Stimulated activated CD8-positive, alpha-beta memory T cell treated with anti-CD3 and anti-CD28 coated beads, Interleukin-15, amount 100 ng/mL, for 4 hours (primary cell): ENCODE results near the gene GYPC.
"Not testable (repeated sequence)": the region's sequence is repeated elsewhere in the genome, so short reads cannot be mapped to it uniquely, and the experiment has no call there.

Experiments used
- DNase-seq, 2 donors: peaks; one replicate each; pipeline ENCODE4 v3.0.0-alpha.2; 2020; ENCODE audit warnings: low read depth in 2 of 2

GYPC gene

DNA sequence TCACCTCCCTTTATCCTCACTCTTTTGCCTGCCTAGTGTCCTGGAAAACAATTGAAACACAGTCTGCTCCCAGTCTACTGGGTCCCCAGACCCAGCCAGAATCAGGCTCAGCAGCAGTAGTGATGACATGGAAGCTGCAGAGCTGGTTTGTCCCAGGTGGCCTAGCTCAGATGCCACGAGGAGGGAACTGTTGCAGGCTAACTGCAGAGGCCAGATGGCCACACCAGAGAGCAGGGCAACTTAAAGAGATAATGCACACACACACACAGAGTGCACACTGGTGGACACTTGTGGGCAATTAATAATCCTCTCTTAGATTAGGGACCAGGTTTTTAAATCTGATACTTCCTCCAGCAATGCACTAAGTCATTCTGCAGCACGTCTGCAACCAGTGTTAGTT is 42.4 kb downstream of the GYPC start:
- DNase-seq, result no peak

GRCh38 chr2:126699018-126699417 is 43.1 kb downstream of the GYPC start:
- no peak for DNase-seq

DNA sequence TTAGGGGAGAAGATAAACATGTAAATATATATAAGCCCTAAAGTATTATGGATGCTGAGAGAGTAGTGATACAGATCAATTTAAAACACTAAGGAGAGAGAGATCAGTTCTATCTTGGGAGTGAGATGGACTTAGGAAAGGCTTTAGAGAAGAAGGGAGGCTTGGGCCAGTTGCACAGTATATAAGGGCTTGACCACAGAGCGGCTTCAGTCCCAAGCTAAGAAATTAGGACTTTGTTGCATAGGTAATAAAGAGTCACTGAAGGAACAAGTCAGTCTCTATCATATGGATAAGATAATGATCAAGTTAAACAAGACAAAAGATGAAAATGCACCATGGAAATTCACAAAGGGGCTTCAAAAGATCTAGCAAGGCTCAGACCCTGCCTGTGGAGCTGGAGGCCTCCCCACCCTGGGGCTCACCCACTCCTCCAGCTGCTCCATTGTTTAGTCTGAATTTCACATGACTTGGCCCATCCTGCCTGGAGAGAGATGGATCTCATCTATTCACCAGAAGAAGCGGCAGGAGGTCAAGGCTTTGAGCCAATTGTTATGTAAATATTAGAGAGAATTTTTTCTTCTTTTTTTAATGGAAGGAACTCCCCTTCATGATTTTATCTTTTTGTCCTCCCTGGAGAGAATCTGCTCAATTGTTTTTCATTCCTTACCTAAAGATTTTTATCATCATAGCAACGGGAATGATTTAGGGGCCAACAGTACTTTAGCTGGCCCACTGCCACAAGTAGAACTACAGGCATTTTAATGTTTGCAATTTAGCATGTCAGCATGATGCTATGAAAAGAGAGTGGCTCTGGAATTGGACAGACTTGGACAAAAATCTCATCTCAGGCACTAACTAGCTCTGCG is 44.0 kb downstream of the GYPC start:
- DNase-seq, result no peak

GRCh38 chr2:126700677-126701076 is 44.7 kb downstream of the GYPC start:
- DNase-seq, result no peak

DNA sequence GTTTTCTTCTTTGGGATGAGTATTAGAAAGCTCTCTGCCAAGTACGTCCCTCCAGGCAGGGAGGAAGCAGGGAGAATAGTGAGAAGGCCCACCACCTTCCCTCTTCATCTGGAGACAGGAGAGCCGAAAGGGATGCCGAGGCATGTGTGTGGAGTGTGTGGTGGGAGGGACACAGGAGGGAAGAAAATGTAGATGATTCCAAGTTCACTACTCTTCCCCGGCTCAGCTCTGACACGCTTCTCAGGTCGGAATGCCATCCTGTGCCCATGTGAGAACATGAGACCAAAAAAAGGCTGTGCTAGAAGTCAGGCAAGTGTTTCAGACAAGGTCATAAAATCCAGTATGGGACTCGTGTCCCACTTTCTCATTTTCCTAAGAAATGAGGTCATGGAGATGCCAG is 47.4 kb downstream of the GYPC start:
- no peak for DNase-seq

- no peak for DNase-seq
These were observed 48.6 kb downstream of the GYPC start for GRCh38 chr2:126704434-126705160.

- DNase-seq, result no peak
These were observed 51.2 kb downstream of the GYPC start for GRCh38 chr2:126707191-126707590.

DNA sequence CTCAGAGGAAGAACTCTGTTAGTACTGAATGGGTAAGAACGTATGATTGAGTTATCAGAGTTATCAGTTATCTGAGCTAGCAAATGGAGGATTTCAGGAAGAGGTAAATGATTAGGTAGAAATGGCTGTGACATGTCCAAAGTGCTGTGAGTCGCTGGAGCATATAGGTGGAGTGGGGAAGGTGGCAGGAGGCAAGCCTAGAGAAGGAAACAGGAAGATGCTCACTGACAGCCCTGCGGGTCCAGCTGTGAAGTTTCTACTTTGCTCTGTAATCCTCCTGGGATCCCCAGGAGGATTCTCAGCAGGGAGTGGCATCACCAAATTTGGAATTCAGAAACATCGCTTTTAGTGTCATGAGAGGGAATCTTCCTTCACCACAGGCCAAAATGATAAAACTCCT is 52.0 kb downstream of the GYPC start:
- DNase-seq, result no peak

DNA sequence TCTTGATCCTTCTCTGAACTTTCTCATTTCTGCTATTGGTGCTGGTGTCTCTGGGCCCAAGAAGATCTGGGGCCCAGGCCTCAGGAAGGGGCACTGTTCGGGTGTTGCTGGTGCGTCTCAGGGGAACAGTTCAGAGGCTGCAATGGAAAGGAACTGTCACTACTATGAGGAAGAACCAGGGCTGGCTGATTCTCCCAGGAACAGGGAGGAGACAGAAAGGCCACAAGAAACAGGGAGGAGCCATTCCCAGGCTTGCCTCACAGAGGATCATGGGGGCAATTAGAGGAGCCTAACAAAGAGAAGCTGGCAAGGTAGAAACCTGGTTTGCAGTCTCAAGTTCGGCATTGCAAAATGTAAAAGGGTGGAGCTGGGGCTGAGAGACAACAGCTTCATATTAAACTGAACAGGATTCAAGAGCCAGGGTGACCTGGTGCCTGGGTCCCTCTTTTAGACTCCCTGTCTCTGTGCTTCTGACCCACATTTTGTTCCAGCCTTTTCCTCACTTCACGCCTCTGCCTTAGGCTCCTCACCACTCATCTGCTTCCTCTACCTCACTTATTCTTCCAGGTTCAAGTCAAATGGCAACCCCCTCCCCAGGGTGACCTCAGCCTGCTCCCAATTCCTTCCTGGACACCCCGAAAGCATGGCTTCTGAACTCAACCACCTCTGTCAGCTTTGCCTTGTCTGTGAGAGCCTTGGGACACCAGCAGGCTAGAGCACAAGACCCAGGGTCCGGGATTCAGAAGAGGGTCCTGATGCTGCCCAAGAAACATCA is 58.4 kb downstream of the GYPC start:
- no peak for DNase-seq

GRCh38 chr2:126715111-126715510 is 59.2 kb downstream of the GYPC start:
- no peak for DNase-seq

- DNase-seq, result no peak
These were observed 59.8 kb downstream of the GYPC start for GRCh38 chr2:126715576-126716406.

DNA sequence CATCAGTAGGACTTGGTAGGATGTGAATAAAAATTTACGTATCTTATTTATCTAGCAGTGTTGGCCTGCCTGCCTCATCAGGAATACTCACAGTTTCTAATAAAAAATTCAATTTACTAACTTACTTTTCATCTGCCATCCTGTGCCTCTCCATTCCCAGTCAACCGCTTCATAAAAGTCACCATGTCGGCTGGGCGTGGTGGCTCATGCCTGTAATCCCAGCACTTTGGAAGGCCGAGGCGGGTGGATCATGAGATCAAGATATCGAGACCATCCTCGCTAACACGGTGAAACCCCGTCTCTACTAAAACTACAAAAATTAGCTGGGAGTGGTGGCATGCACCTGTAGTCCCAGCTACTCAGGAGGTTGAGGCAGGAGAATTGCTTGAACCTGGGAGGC is 61.3 kb downstream of the GYPC start:
- not testable (repeated sequence) for DNase-seq

GRCh38 chr2:126717928-126718327 is 62.0 kb downstream of the GYPC start:
- no peak for DNase-seq

GRCh38 chr2:126719191-126719832 is 63.4 kb downstream of the GYPC start:
- no peak for DNase-seq

DNA sequence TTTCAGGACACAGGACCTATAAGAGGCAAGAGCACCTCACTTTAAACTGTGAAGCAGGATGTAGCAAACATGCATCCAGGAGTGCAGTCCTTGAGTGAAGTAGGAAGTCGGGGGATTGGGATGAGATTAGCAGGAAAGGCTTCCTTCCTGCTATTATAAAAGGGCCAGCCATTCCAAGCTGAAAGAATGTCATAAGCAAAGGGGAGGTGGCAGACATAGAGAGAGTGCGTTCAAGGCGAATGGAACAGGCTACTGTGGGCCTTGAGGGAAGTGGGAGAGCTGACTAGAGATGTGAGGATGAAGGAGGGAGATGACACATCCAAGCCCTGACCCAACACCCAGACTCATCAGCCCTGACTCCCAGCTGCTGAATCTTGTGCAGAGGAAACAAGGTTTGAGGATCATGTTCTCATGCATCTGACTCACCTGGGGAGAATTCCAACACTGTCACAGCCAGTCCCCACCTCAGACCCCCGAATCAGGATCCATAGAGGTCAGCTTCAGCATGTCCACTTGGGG is 63.9 kb downstream of the GYPC start:
- no peak for DNase-seq

- no peak for DNase-seq
These were observed 64.7 kb downstream of the GYPC start for GRCh38 chr2:126720638-126721037.

DNA sequence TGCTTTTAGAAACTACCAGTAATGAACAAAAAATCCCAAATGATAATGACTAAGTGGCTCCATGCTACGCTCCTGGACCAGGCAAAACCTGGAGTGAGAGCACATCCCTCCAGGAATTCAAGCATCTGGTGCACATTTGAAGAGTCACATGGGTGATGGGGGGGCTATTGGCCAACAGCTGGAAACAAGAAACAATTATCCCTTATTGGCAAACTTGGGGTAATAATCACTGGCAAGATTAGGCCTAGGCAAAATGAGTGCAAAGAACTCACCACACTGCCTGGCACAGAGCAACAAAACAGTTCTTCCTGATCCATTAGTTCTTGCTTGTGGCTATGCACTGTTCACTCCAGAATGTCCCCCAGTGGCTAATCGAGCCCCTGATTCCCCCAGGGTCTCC is 66.1 kb downstream of the GYPC start:
- no peak for DNase-seq

GRCh38 chr2:126722546-126722945 is 66.6 kb downstream of the GYPC start:
- DNase-seq, result no peak

- DNase-seq, result no peak
These were observed 67.4 kb downstream of the GYPC start for GRCh38 chr2:126723281-126723815.

- DNase-seq, result no peak
These were observed 69.6 kb downstream of the GYPC start for GRCh38 chr2:126725580-126725979.

GRCh38 chr2:126729896-126730295 is 73.9 kb downstream of the GYPC start:
- no peak for DNase-seq
